HFF-Myc (cell line): Measurements from ENCODE around the gene KLF12.

Source experiments
- DNase-seq: peaks from one replicate; pipeline ENCODE4 v3.0.0-alpha.2; 2011; ENCODE audit warnings: low read depth; ENCODE audit errors: extremely low read depth
- H3K4me3 ChIP-seq: replicated peaks from 2 replicates; pipeline ENCODE4 v1.5.1; 2011; ENCODE audit warnings: low read depth, mild to moderate bottlenecking, control low read depth, low read length
- CTCF ChIP-seq: IDR thresholded peaks from 2 replicates; pipeline ENCODE4 v1.5.1; 2012; ENCODE audit warnings: mild to moderate bottlenecking, low read depth, low read length, control low read depth; ENCODE audit errors: missing control alignments

The KLF12 gene

GRCh38 chr13:74134221-74134776 lies at the start of gene KLF12:
Gene KLF12 (minus strand): TSS chr13:74134404.
- DNase-seq, result no peak
- TF ChIP-seq CTCF, result no peak
- peak within 1 kb of the TSS; percentile 64 for H3K4me3 ChIP-seq

GRCh38 chr13:74182491-74182890 lies 48.3 kb upstream of the KLF12 start:
- no peak for TF ChIP-seq CTCF
- no peak overlapping the region for H3K4me3 ChIP-seq
- no peak for DNase-seq

GRCh38 chr13:74174810-74175209 lies 40.6 kb upstream of the KLF12 start:
- H3K4me3 ChIP-seq, result no peak overlapping the region
- no peak for TF ChIP-seq CTCF
- DNase-seq, result no peak

- DNase-seq, result no peak
- TF ChIP-seq CTCF, result no peak
- no peak overlapping the region for H3K4me3 ChIP-seq
These were observed 39.6 kb upstream of the KLF12 start for GRCh38 chr13:74173822-74174221.

GRCh38 chr13:74171641-74172040 lies 37.4 kb upstream of the KLF12 start:
- no peak for DNase-seq
- no peak overlapping the region for H3K4me3 ChIP-seq
- no peak for TF ChIP-seq CTCF

GRCh38 chr13:74169676-74170075 lies 35.5 kb upstream of the KLF12 start:
- no peak overlapping the region for H3K4me3 ChIP-seq
- DNase-seq, result no peak
- no peak for TF ChIP-seq CTCF

- TF ChIP-seq CTCF, result no peak
- no peak overlapping the region for H3K4me3 ChIP-seq
- DNase-seq, result no peak
These were observed 34.1 kb upstream of the KLF12 start for GRCh38 chr13:74168263-74168675.
